22Rv1 (cell line): ENCODE results near the gene TMEM252.

ENCODE experiments used
- ZFX ChIP-seq: fragments of 450-650 bp; IDR thresholded peaks from 2 replicates; pipeline ENCODE4 v1.6.1; 2017; ENCODE audit warnings: antibody characterized with exemption, borderline replicate concordance
- TF ChIP-seq, protein P1 (sequence below): fragments of 450-650 bp; IDR thresholded peaks from 2 replicates; pipeline ENCODE4 v1.5.1; 2017; ENCODE audit warnings: mild to moderate bottlenecking

- TF ChIP-seq, protein P1, sequence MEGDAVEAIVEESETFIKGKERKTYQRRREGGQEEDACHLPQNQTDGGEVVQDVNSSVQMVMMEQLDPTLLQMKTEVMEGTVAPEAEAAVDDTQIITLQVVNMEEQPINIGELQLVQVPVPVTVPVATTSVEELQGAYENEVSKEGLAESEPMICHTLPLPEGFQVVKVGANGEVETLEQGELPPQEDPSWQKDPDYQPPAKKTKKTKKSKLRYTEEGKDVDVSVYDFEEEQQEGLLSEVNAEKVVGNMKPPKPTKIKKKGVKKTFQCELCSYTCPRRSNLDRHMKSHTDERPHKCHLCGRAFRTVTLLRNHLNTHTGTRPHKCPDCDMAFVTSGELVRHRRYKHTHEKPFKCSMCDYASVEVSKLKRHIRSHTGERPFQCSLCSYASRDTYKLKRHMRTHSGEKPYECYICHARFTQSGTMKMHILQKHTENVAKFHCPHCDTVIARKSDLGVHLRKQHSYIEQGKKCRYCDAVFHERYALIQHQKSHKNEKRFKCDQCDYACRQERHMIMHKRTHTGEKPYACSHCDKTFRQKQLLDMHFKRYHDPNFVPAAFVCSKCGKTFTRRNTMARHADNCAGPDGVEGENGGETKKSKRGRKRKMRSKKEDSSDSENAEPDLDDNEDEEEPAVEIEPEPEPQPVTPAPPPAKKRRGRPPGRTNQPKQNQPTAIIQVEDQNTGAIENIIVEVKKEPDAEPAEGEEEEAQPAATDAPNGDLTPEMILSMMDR, result no peak
- TF ChIP-seq ZFX, result no peak
Measured at GRCh38 chr9:68577774-68578591, 37.3 kb upstream of the TMEM252 start.
